ENCODE measurements around the gene UVRAG.

- TF ChIP-seq, protein P1, sequence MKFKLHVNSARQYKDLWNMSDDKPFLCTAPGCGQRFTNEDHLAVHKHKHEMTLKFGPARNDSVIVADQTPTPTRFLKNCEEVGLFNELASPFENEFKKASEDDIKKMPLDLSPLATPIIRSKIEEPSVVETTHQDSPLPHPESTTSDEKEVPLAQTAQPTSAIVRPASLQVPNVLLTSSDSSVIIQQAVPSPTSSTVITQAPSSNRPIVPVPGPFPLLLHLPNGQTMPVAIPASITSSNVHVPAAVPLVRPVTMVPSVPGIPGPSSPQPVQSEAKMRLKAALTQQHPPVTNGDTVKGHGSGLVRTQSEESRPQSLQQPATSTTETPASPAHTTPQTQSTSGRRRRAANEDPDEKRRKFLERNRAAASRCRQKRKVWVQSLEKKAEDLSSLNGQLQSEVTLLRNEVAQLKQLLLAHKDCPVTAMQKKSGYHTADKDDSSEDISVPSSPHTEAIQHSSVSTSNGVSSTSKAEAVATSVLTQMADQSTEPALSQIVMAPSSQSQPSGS (CRISPR knock-in tag; IDR thresholded peaks at IDR 0.05), result no peak
- TF ChIP-seq CHD2 (IDR thresholded peaks at IDR 0.05; ENCODE audit: low read depth, low read length) (no peak), KLF6 (CRISPR knock-in tag; IDR thresholded peaks at IDR 0.05) (no peak), SIX1 (CRISPR knock-in tag; IDR thresholded peaks at IDR 0.05; ENCODE audit: borderline replicate concordance) (no peak), CEBPB (IDR thresholded peaks at IDR 0.05; ENCODE audit: borderline replicate concordance, low read depth, low read length) (no peak), TCF12 (IDR thresholded peaks at IDR 0.05) (no peak), TCF12 (CRISPR knock-in tag; IDR thresholded peaks at IDR 0.05) (no peak), POLR2AphosphoS5 (IDR thresholded peaks at IDR 0.05; ENCODE audit: low read depth, low read length) (no peak), SRSF4 (IDR thresholded peaks at IDR 0.05; ENCODE audit: low read depth, low read length, poor library complexity, severe bottlenecking) (no peak)
- TF ChIP-seq, protein P2, sequence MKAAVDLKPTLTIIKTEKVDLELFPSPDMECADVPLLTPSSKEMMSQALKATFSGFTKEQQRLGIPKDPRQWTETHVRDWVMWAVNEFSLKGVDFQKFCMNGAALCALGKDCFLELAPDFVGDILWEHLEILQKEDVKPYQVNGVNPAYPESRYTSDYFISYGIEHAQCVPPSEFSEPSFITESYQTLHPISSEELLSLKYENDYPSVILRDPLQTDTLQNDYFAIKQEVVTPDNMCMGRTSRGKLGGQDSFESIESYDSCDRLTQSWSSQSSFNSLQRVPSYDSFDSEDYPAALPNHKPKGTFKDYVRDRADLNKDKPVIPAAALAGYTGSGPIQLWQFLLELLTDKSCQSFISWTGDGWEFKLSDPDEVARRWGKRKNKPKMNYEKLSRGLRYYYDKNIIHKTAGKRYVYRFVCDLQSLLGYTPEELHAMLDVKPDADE (CRISPR knock-in tag; IDR thresholded peaks at IDR 0.05), result no peak
- TF ChIP-seq, protein P3, sequence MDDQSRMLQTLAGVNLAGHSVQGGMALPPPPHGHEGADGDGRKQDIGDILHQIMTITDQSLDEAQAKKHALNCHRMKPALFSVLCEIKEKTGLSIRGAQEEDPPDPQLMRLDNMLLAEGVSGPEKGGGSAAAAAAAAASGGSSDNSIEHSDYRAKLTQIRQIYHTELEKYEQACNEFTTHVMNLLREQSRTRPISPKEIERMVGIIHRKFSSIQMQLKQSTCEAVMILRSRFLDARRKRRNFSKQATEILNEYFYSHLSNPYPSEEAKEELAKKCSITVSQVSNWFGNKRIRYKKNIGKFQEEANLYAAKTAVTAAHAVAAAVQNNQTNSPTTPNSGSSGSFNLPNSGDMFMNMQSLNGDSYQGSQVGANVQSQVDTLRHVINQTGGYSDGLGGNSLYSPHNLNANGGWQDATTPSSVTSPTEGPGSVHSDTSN (CRISPR knock-in tag; IDR thresholded peaks at IDR 0.05; ENCODE audit: borderline replicate concordance), result no peak
These were observed 208.4 kb downstream of the UVRAG start for GRCh38 chr11:76023236-76024068.

All from HepG2 (cell line).